Erythroblast (primary cell): ENCODE data around the gene DHX16.

Experiments
- DNase-seq, 2 experiments: peaks; one replicate each; lab custom pipeline; 2025; lab: John Stamatoyannopoulos, UW
- GATA1 ChIP-seq: IDR thresholded peaks from 2 replicates; pipeline ENCODE4 v1.6.1; 2011; ENCODE audit warnings: low read depth, mild to moderate bottlenecking, control low read depth, low read length, moderate library complexity
- POLR2A ChIP-seq: IDR thresholded peaks from 2 replicates; pipeline ENCODE4 v1.6.1; 2011; ENCODE audit warnings: mild to moderate bottlenecking, low read length

DHX16 gene

GRCh38 chr6:30646450-30647241, 26.2 kb downstream of the DHX16 start, which contains the start of gene C6orf136:
Gene C6orf136 (plus strand): TSS chr6:30647133. CDS start chr6:30647232, 99 bp downstream.
- TF ChIP-seq GATA1, result no peak
- TF ChIP-seq POLR2A, result no peak
- peak; percentile 94 to 95 for DNase-seq

- no peak for DNase-seq
- no peak for TF ChIP-seq POLR2A
- no peak for TF ChIP-seq GATA1
Measured at GRCh38 chr6:30645989-30646388, 26.8 kb downstream of the DHX16 start.

GRCh38 chr6:30644769-30645168, 28.0 kb downstream of the DHX16 start:
- DNase-seq, result no peak
- TF ChIP-seq GATA1, result no peak

GRCh38 chr6:30643656-30644055, 29.1 kb downstream of the DHX16 start:
- no peak for DNase-seq
- TF ChIP-seq POLR2A (no peak), GATA1 (no peak)

- no peak for DNase-seq
- TF ChIP-seq POLR2A, result no peak
- no peak for TF ChIP-seq GATA1
Measured at GRCh38 chr6:30641048-30641447, 31.8 kb downstream of the DHX16 start.

- TF ChIP-seq GATA1 (no peak), POLR2A (no peak)
- no peak for DNase-seq
Measured at GRCh38 chr6:30640481-30640880, 32.3 kb downstream of the DHX16 start.

- no peak for DNase-seq
- TF ChIP-seq POLR2A (no peak), GATA1 (no peak)
Measured at GRCh38 chr6:30635834-30636233, 37.0 kb downstream of the DHX16 start.

GRCh38 chr6:30626484-30627366, 46.1 kb downstream of the DHX16 start, which contains the start of gene ATAT1:
Gene ATAT1 (plus strand): TSS chr6:30626874.
- TF ChIP-seq POLR2A (peak; percentile 76), GATA1 (no peak)
- DNase-seq, result peak; percentile 85 to 89

- TF ChIP-seq POLR2A (no peak), GATA1 (no peak)
- no peak for DNase-seq
Measured at GRCh38 chr6:30625511-30625910, 47.3 kb downstream of the DHX16 start.

GRCh38 chr6:30619561-30619960, 53.2 kb downstream of the DHX16 start:
- no peak for DNase-seq
- no peak for TF ChIP-seq POLR2A
- TF ChIP-seq GATA1, result no peak

GRCh38 chr6:30618270-30618797, 54.5 kb downstream of the DHX16 start:
- peak; percentile 38 to 58 for DNase-seq
- TF ChIP-seq GATA1 (no peak), POLR2A (no peak)

- no peak for TF ChIP-seq GATA1
- peak; percentile 55 for TF ChIP-seq POLR2A
- DNase-seq, result peak; percentile 98 to 99
Measured at GRCh38 chr6:30617565-30618269, 55.1 kb downstream of the DHX16 start, which contains the start of gene MRPS18B. Gene MRPS18B (plus strand): TSS chr6:30617840. CDS start chr6:30617866, 26 bp downstream.
